Posterior cingulate gyrus (tissue), 11 donors: ENCODE measurements around the gene MTA1.

Source experiments
- DNase-seq, 10 donors: peaks; one replicate each; pipeline versions ENCODE4 v3.0.0 to v3.0.0-alpha.2; 2020 to 2021; ENCODE audit warnings: mixed read lengths in 3 of 10
- intact Hi-C: fragments of 100-400 bp; cut with DNase I; formaldehyde crosslinking; loops from one replicate; pipeline ENCODE4 v1.15.1; 2023

MTA1 gene

DNA sequence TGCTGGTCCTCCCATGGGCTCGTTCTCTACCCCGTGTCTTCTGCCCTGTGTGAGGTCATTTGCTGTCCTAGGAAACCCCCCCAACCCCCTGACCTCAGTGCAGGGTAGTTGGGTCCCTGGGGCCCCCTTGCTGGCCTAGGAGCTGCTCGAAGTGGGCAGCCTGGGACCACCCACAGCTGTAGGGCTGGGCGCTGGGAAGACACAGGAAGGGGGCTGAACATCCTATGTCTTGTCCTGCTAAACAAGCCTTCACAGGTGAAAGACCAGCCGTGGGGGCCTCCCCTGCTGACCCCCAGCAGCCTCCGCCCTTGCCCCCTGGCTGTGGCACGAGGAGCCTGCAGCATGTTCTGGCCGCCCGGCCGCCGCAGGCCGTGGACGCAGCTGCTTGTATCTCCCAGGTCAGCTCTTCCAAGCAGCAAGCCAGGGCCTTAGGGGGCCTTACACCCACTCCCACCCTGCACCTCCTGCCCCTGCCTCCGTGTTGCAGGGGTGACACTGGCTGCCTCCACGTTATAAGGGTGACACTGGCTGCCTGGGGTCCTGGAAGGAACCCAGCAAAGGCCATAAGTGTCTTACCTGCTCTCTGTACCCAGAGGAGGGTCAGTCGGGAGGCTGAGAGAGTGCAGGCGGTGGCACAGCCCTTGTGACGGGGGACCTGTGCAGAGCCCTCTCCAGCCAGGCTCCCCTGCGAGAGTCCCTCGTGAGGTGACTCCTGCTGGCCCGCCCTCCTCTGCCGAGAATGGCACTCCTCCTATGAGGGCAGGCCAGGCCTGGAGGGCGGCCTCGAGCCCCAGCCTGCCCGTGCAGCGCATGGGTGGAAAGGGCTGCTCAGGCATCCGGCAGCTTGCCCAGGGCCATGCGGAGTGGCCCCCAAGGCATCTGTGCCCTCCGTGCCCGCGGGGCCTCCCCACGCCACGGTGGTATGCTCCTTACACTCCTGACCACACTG is 32.8 kb upstream of the MTA1 start:
- intact Hi-C loops: no loop called here
- peak in 3 of 10 donors; percentile 63 to 72 (median 66) for DNase-seq

DNA sequence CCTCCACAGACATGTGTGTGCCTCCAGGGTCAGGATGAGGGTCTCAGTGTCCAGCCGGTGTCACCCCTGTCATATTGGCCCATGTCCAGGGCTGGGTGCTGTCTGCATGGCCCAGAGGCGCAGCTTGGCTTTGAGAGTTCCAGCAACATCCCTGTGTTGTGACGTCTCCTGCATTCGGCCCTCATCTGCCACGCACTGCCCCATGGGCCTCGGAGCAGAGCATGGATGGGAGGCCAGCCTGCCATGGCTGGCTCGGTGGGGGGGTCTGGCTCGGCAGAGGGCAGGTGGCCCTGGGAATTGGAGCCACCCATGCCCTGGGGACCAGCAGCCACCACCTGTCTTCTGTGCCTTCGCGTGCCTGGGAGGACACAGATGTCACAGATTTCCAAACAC is 32.1 kb upstream of the MTA1 start:
- intact Hi-C loops: no loop called here
- DNase-seq: peak in 2 of 10 donors; percentile 55 to 60

DNA sequence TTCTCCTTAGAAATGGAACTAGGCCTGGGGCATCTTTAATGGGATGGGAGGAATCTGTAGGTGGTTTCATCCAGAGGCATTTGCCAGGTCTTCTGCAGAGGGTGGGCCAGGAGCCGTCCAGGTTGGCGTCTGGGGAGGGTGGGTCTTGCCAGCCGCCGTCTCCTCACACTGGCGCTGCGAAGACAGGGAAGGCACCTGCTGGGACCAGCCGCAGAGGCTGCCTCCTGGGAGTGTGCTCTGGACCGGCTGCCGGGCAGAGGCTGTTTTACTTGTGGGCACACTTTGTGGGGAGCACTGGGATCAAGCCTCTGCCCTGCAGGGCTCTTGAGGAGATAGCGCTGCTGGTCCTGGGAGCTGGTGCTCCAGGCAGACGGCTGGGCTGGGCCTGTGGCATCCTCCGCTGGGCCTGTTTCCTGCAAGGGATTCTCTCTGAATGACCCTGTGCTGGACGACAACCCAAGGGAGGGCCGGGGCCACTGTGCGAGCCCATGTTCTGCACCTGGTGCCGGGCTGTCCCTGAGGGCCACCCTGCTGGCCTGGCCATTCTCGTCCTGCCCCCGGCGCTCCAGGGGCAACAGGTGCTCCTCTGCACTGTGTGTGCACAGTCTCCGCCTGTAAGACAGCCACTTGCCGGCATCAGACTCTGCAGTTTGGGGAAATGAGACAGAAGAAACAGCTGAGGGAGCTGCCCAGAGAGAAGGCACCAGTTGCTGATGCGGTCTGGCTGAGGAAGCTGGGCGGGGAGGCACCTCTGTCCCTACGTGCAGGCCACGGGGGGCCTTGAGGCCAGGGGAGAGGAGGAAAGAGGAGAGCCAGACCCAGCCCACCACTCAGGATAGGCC is 31.3 kb upstream of the MTA1 start:
- intact Hi-C loops: no loop called here
- peak in 3 of 10 donors; percentile 8 to 77 (median 55) for DNase-seq

DNA sequence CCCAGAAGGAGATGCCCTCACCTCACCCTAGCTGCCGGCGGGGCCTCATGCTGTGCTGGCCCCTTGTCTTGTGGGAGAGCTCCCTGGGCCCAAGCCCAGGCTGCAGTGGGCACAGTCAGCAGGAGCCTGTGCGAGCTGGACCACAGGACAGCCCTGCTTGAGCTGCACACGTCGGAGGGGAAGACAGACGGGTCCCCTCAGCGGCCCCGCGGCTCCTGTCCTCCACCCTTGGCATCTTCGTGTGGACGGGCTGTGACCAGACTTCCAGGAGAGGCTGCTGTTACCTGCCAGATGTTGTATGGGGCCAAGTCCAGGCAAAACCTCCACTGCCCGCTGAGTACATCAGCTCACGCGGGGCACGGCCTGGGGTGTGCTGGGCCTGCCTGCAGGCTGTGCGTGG is 30.7 kb upstream of the MTA1 start:
- peak in 1 of 10 donors; percentile 6 for DNase-seq
- intact Hi-C loops: no loop called here

DNA sequence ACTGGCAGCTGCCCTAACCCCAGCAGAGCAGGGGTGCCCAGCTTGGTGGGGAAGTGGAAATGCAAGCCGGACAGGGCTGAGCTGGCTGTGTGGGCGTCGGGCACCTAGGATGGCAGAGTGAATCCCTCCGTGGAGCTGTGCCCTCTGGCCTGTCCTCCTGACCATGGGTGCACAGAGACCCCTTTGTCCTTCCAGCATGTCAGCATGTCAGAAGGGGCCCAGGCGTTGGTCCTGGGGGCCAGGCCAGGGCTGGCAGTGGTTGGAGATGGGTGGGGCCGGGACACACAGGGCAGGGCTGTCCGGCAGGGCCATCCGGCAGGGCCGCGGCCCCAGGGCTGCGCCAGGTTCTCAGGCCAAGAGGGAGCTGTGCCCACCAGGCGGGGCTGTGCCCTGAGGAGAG is 30.1 kb upstream of the MTA1 start:
- intact Hi-C loops: no loop called here
- DNase-seq: peak in 2 of 10 donors; percentile 31 to 89

DNA sequence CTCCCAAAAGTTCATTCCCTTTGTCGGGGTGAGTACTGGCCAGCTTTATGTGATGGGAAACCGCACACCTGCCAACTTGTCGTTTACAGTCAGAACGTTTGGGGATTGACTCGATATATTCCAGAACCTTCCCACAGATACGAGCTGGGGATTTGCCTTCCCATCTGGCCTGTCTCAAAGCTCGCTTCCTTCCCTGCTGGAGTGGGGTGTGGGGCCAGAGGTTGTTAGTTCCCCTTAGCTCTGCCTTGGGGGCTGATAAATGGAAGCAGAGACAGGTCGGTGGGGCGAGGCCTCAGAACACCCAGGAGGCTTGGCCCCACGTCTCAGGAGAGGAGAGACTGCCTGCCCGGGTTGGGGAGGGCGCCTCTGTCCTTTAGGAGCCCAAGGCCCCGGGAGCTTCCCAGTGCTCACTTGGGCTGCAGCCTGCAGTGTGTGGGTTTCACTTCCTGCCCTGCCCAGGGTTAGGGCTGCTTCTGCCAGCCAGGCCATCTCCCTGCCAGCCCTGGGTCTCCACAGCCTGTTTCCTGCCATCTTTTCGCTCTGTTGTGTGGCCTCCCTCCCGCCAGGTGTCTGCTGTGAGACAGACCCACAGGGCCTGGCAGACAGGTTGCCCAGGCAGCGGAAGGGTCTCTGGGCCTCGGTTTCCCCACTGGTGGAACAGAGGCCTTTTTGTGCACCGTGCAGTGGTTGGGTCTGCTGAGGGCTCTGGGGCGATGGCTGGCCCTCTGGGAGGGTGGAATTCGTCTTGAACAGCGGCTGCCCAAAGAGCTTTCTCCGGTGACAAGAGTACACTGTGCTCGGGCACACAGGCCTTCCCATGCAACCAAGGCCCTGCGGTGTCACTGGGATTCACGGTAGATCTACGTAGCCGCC is 29.4 kb upstream of the MTA1 start:
- intact Hi-C loops: no loop called here
- DNase-seq: peak in 3 of 10 donors; percentile 10 to 79 (median 77)

DNA sequence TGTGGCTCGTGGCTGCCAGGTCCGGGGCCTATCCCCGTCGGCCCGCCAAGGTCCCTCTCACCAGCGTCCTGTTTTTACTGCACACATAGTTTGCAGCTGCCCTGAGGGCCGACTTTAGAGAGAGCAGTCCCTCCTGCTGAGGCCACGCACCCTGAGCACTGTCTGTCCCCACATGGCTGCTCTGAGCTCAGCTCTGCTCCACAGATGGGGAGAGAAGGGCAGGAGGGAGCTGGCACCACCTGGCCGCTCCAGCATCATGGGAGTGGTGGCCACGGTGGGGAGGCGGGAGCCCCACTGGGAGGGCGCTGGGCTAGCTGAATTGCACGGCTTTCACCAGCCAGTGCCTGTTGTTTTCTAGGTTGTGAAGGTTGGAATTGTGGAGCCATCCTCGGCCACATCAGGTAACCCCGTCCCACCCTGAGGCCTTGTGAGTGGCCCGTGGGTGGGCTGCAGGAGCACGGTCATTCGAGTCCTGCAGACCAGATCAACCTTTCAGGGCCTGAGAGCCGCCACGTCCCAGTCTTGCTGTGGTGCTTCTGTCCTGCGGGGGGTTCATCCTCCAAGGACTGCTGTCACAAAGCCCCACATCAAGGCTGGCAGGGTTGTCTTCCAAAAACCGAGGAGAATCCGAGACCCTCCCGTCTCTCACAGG is 28.7 kb upstream of the MTA1 start:
- DNase-seq: peak in 3 of 10 donors; percentile 7 to 63 (median 16)
- intact Hi-C loops: no loop called here

DNA sequence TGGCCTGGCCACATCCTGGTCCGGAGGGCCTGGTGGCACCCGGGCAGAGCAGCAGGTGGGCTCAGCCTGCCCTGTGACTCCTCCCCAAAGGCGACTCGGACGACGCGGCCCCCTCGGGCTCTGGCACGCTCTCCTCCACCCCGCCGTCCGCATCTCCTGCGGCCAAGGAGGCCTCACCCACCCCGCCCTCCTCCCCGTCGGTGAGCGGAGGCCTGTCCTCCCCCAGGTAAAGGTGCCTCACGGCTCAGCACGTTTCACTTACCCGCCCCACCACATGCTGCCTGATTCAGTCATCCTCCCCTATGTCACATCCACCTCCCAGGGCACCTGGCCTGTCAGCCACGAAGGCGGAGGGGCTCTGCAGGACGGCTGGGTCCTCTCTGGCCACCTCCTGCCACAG is 28.1 kb upstream of the MTA1 start:
- DNase-seq: peak in 4 of 10 donors; percentile 6 to 80 (median 66)

DNA sequence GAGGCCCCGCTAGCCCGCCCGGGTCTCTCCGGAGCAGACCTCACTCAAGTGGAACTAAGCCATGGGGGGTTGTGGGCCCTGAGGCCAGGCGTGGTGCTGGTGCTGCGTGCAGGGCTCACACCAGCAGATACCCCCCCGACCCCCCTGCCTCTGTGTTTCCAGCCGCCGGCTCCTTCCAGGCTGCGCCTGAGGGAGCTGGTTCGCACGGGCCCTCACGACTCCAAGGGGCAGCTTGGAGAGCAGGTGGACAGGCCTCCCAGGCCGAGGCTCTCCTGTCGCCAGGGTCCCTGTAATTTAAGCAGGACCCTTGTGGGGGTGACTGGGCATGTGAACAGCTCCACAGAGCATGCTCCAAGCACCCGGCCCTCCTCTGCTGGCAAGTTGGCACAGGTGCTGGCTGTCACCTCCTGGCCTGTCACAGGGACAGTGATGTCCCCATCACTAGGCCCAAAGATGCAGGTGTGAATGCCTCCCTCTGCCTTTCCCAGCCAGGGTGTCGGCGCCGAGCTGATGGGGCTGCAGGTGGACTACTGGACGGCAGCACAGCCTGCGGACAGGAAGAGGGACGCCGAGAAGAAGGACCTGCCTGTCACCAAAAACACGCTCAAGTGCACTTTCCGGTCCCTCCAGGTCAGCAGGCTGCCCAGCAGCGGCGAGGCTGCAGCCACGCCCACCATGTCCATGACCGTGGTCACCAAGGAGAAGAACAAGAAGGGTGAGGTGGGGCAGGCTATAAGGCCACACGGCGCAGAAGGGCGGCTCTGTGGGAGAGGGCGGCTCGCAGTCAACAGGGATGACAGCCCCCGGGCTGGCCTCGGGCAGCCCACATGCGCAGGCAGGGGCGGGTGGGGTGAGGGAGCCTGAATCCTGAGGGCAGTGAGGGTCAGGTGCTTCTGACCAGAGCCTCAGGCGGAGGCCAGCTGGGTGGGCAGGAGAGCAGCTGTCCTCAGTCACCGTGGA is 27.2 kb upstream of the MTA1 start:
- intact Hi-C loops: no loop called here

More for the DNA sequence above, 28.1 kb upstream of the MTA1 start:
- intact Hi-C loops: no loop called here

DNA sequence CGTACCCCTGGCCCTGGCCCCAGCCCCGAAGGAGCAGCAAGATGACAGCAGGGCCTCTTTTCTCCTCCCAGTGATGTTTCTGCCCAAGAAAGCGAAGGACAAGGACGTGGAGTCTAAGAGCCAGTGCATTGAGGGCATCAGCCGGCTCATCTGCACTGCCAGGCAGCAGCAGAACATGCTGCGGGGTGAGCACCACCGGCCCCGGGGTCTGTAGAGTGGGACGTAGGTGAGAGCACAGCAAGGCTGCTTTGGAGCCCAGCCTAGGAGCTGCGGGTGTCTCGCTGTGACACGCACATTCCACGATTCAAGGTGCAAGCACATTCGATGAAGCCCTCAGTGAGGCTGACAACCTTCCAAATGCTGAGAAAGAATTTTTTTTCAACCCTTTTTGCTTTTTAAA is 26.5 kb upstream of the MTA1 start:
- DNase-seq: peak in 2 of 10 donors; percentile 77 to 81
- intact Hi-C loops: no loop called here

More for the DNA sequence above, 27.2 kb upstream of the MTA1 start:
- DNase-seq: peak in 4 of 10 donors; percentile 7 to 78 (median 60)

DNA sequence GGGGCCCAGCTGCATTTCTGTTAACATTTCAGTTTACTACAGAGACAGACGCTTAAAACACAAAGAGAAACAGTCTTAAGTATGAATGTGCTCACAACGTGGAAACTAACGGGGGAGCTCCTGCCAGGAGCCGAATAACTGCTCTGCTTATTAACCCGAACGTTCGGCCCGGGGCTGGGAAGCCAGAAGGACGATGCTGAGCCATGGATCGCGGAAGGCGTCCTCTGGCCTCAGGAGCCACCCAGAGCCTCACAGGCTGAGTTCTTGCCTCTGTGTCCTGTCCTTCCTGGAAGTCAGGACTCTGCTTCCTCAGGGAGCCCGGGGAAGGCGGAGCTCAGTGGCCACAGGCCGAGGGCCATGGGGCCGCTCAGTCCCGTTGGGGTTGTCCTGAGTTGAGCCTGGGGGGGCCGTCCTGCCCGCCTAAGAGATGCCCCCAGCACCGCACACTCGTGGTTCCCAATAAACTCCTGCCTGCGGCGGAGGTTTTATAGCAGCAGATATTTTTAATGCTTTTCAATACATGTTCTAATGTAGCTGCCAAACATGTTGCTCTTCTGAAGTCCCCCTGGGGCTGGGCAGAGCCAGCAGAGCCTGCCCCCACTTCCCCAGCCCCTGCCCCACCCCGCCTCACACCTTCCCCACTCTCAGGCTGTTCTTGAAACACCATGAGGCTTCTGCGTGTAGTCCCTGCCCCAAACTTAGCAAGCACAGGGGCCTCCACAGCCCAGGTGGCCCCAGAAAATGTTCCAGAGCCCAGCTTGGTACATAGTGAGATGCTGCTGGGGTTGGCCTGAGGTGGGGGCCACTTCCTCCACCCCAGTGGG is 24.7 kb upstream of the MTA1 start:
- intact Hi-C loops: no loop called here
- DNase-seq: peak in 3 of 10 donors; percentile 6 to 80 (median 66)

DNA sequence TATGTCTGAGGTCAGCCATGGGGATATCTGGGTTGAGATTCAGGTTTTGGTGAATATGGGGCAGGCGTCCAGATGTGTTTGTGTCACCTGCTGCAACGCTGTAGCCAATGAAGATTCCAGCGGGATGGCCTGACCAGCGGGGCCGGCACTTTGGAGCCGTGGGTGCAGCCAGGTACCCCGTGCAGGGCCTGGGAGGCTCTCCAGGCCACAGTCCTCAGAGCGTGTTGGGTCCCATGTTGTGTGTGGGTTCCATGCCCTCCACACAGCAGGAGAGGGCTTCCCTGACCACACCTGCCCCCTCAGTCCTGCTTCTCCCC is 24.1 kb upstream of the MTA1 start:
- peak in 2 of 10 donors; percentile 7 to 33 for DNase-seq
- intact Hi-C loops: no loop called here

DNA sequence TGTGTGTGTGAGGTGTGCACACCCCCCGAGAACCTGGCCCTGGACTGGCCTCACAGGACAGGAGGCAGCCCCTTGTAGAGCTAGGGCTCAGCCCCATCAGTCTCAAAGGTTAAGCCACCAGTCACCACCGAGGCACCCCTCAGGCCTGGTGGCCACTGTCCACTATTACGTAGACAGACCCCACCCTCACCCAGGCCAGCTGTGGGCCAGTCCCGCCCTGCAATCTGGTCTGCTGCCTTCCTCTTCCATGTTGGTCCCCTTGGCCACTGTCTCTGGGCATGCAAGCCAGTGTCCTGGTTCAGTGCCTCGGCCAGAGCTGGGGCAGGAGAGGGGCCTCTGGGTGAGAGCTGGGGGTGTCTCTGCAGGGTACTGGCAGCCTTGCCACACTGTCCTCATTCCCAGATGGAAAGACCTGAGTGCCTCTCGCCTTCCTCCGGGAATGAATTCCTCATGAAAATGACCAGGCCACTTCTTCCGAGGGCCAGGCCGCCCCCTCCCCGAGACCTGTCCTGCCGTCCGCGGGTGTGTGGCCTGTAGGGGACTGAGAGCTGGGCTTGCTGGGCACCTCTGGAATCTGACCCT is 22.2 kb upstream of the MTA1 start:
- intact Hi-C loops: no loop called here
- peak in 3 of 10 donors; percentile 12 to 82 (median 78) for DNase-seq

DNA sequence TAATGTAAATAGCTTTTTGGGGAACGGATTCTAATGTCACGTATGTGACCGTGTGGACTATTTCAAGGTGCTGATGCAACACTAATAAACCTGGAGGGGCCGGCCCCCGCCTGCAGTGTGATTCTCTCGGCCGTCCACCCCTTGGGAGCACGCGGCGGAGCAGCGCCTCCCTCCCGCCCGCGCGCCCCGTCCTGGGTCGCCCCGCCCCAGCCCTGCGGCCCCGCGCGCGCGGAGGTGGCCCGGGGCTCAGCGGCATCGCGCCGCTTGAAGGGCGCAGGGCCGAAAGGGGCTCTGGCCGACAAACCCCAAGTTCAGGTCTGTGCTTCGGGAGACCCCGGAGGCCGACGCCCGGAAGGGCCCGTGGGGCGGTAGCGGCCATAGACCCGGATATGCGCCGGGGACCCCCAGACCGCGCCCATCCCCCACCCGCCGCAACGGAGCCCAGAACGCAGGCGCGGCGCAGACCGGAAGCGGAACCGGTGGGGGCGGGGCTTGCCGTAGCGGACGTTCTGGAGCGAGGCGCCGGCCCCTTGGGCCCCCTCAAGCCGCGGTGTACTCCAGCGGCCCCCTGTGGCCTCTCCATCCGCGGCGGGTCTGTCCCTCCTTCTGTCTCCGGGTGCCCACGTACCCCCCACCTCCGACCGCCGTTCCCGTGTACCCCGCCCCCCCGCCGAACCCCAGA is 21.4 kb upstream of the MTA1 start, which contains the start of gene TEX22:
Gene TEX22 (plus strand): TSS at position 495 of the 682 bp plus-strand sequence. CDS start 803 bp downstream, outside the sequence.
- intact Hi-C loops: no loop called here
- DNase-seq: peak; percentile 78 to 97 (median 86)

DNA sequence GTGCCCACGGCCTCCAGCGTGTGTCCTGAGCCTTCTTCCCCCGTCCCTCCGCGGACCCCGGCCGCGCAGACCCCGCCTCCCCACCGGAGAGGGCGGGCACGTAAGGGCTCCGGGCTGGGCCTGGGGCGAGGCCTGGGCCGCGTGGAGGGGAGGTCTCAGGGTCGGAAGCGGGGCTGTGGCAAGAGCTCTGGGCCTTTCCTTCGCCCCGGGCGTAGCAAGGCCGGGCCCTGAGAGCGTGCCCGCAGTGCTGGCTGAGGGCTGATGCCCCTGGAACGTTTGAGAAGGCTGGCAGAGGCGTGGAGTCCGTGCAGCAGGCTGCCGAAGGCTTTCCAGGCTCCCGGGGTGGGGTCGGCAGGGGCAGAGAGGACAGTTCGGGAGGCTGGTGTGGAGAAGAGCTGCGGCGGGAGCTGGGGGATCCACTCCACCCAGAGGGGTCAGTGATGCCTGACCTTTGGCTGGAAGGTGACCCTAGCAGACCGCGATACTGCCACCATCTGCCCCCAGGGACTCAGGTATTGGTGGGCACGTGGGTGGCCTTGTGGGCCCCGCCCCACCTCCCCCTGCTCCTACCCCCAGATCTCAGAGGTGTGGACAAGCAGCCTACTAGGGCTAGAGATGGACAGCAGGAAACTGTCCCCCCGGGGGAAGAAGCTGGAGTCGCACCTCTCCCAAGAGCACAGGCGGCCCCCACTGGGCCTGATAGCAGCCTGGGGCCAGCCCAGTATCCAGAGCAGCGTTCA is 20.7 kb upstream of the MTA1 start:
- intact Hi-C loops: no loop called here

DNA sequence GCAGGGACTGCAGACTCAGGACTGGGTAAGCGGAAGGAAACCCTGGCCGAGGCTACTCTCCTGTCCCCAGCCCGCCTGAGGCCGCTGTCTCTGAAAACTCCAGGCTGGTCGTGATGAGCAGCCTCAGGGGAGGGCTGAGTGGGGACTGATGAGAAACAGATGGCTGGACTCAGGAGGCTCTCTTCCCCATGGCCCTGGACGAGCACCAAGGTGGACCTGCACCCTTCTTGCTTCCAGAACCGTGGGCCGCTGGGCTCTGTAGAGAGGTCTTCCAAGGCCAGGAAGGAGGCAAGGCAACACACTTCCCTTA is 20.2 kb upstream of the MTA1 start:
- intact Hi-C loops: no loop called here
- DNase-seq: peak in 1 of 10 donors; percentile 8

More for the DNA sequence above, 20.7 kb upstream of the MTA1 start:
- no peak for DNase-seq
